Thyroid gland (tissue), 4 donors: ENCODE measurements around the gene TAB2.

Experiments
- POLR2A ChIP-seq, 2 donors: fragments of 450-650 bp; IDR thresholded peaks; one replicate each; pipeline ENCODE4 v1.6.1; 2017; ENCODE audit warnings: antibody characterized with exemption in 2 of 2, mild to moderate bottlenecking in 2 of 2, moderate library complexity in 1 of 2
- TF ChIP-seq, protein P1 (sequence below), 6 experiments: fragments of 200-600 bp in 3 of 6; fragments of 450-650 bp in 3 of 6; sonication (generic) in 3 of 6; IDR thresholded peaks; one replicate each; pipeline ENCODE4 v1.5.1; 2016 to 2019; ENCODE audit warnings: antibody characterized with exemption in 6 of 6, mild to moderate bottlenecking in 2 of 6, inconsistent platforms in 1 of 6, moderate library complexity in 1 of 6

DNA sequence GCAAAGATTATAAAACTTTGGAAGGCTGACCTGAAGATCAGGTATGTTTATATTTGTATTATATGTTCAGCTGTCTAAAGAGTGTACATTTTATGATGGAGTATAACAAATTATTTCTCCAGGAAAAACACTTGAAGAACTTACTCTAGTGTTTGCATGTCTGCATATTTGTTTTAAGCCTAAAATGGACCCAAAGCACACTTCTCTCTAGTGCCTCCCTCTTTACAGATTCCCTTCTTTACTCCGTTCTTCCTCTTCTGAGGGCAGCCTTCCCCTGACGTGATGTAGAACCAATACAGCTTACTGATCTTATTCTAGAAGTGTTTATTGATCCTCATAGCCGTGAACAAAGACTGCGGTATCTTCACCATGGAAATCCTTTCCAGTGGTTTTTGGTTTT is 96.5 kb downstream of the TAB2 start:
- TF ChIP-seq POLR2A (IDR thresholded peaks at IDR 0.05): no peak
- TF ChIP-seq, protein P1, sequence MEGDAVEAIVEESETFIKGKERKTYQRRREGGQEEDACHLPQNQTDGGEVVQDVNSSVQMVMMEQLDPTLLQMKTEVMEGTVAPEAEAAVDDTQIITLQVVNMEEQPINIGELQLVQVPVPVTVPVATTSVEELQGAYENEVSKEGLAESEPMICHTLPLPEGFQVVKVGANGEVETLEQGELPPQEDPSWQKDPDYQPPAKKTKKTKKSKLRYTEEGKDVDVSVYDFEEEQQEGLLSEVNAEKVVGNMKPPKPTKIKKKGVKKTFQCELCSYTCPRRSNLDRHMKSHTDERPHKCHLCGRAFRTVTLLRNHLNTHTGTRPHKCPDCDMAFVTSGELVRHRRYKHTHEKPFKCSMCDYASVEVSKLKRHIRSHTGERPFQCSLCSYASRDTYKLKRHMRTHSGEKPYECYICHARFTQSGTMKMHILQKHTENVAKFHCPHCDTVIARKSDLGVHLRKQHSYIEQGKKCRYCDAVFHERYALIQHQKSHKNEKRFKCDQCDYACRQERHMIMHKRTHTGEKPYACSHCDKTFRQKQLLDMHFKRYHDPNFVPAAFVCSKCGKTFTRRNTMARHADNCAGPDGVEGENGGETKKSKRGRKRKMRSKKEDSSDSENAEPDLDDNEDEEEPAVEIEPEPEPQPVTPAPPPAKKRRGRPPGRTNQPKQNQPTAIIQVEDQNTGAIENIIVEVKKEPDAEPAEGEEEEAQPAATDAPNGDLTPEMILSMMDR (IDR thresholded peaks at IDR 0.05): no peak
